Left ventricle myocardium superior (tissue), 1 donor: ENCODE data around the gene CRYZL1. TPM values are rescaled to one million over a fixed set of nuclear protein-coding genes. Genes with fewer than 3 reads are reported as not detected.
"Not testable (repeated sequence)": the region's sequence is repeated elsewhere in the genome, so short reads cannot be mapped to it uniquely, and the experiment has no call there.

ENCODE experiments used
- ATAC-seq: fragments of 200-7000 bp; cut with Tn5 transposase; one replicate; pipeline ENCODE4 v1.9.1; 2020; ENCODE audit warnings: mild to moderate bottlenecking, moderate library complexity
- DNase-seq: peaks from one replicate; pipeline ENCODE4 v3.0.0-alpha.2; 2020
- intact Hi-C: fragments of 100-400 bp; cut with micrococcal nuclease; formaldehyde crosslinking; loops from one replicate; pipeline ENCODE4 v1.11.0; 2022
- total RNA-seq: library from RNA; stranded (reverse); fragmentation: NEBNext Ultra II Directional; extraction: Animal tissue kit (Norgen Biotek cat#: 25700); gene quantifications from one replicate; pipeline ENCODE4 v1.2.1, GENCODE V29; 2021
- donor health status: DM: no; HTN: yes; CAD: no; lungs with severe emphysema.

The CRYZL1 gene
- total RNA-seq, 1 donor from 2014 or later, result 25.2 TPM

- ATAC-seq (no peak), DNase-seq (no peak)
- intact Hi-C loops, result no loop called here
Observed at GRCh38 chr21:33578214-33578613, 63.3 kb downstream of the CRYZL1 start.

DNA sequence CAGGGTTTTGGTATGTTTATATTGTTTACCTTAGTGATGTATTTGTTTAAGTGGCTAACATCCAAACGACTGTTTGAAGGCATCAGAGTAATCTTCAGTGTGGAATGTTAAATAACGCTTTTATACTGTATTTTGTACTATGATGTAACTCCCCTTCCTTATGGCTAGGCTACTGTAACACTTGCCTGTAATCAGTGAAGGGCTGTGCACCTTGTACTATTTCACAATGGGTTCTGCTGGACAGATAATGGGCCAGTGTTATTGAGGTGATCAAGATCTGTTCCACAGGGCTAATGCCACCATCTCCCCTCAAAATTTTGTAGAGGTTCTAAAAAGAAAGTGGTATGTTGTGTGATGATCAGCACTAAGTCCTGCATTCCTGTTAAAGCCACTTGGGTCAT is 64.8 kb downstream of the CRYZL1 start:
- intact Hi-C loops, DNase-seq, ATAC-seq: not testable (repeated sequence)

- intact Hi-C loops, result no loop called here
- ATAC-seq (peak; percentile 35), DNase-seq (no peak)
Observed at GRCh38 chr21:33572350-33572749, 69.2 kb downstream of the CRYZL1 start.

DNA sequence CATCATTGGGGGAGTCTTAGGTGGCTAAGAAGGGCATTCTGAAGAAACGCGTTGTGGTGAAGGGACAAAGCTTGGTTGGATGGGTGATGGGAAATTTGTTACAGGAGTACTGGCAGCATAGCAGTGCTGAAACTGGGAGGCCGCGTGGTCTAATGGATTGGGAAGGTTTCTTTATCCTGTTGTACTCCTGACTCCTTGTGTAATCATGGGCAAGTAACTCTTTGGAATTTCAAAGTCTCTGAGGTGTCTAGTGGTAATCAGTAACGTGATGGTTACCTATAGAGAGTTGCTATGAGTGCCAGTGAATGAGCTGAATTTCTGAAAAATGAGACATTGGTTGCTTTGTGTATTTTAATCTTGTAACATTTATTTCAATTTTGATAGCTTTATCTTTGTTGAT is 71.5 kb downstream of the CRYZL1 start:
- DNase-seq (no peak), ATAC-seq (no peak)
- intact Hi-C loops, result no loop called here

DNA sequence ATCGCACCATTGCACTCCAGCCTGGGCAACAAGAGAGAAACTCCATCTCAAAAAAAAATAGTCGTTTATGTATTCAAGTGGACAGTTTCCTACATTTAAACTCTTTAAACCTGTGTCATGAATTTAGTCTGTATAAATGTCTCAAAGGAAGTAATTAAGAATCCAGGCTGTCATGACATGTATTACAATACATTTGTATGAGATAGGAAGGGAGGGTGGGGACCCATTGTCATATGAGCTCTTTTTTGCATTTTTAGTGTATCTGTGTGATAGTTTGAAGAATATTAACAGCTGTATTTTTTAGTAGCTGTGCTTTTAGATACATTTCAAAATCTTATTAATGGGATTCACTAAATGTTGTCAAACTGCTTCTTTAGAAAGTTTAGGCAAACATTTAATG is 73.1 kb downstream of the CRYZL1 start:
- intact Hi-C loops, result no loop called here
- no peak for ATAC-seq
- DNase-seq, result no peak

DNA sequence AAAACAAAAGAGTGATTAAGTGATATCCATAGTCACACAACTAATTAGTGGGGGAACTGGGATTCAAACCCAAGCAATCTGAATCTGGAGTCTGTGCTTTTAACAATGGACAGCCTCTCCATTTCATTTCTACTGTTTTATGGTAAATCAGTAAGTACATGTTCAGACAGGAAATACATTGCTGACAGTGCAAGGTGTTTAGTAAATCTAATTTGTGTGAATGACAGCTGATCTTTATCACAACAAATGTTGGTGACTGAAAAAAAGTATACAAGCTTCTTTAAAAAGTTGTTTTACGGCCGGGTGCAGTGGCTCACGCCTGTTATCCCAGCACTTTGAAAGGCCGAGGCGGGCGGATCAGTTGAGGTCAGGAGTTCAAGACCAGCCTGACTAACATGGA is 73.6 kb downstream of the CRYZL1 start:
- DNase-seq (no peak), ATAC-seq (no peak)
- intact Hi-C loops, result no loop called here

GRCh38 chr21:33566514-33566913 is 75.0 kb downstream of the CRYZL1 start:
- intact Hi-C loops, result no loop called here
- ATAC-seq (no peak), DNase-seq (no peak)

DNA sequence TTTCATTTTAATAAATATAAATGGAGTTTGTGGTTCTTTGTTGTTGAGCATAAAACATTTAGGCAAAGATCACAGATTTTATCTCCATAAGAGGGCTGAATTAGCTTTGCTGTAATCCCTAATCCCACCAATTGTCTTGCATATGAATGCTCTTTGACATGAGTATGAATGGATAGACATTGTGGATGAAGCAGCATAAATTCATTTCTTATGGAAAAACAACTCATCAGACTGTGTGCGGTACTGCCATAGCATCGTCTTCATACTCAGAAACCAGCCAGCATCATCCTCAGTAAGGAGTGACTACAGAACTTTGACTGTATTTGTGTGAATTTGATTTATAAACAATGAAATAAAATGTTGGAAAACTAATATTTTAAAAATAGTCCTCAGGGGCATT is 79.2 kb downstream of the CRYZL1 start:
- ATAC-seq (no peak), DNase-seq (no peak)
- intact Hi-C loops, result no loop called here

DNA sequence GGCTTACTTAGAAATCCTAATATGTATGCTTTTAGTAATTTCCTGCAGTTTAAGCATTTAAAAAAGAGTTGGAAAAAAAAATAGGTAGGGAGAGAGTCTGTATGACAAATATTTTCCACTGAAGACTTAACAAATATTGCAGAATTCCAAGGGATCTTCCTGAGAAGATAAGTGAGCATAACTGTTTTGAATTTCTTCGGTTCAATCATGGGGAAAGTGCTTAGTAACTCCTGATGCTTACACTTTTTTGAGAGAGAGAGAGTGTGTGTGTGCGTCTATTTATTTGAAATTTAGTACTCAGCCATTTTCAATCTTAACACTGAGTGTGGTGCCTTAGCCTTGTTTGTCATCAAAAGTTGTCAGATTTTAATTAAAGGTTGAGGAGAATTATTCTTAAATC is 80.2 kb downstream of the CRYZL1 start:
- intact Hi-C loops, result no loop called here
- ATAC-seq (no peak), DNase-seq (no peak)

GRCh38 chr21:33560965-33561364 is 80.6 kb downstream of the CRYZL1 start:
- ATAC-seq, result no peak
- intact Hi-C loops, result no loop called here
- DNase-seq, result no peak

- ATAC-seq (no peak), DNase-seq (no peak)
- intact Hi-C loops, result no loop called here
Observed at GRCh38 chr21:33559813-33560212, 81.7 kb downstream of the CRYZL1 start.

DNA sequence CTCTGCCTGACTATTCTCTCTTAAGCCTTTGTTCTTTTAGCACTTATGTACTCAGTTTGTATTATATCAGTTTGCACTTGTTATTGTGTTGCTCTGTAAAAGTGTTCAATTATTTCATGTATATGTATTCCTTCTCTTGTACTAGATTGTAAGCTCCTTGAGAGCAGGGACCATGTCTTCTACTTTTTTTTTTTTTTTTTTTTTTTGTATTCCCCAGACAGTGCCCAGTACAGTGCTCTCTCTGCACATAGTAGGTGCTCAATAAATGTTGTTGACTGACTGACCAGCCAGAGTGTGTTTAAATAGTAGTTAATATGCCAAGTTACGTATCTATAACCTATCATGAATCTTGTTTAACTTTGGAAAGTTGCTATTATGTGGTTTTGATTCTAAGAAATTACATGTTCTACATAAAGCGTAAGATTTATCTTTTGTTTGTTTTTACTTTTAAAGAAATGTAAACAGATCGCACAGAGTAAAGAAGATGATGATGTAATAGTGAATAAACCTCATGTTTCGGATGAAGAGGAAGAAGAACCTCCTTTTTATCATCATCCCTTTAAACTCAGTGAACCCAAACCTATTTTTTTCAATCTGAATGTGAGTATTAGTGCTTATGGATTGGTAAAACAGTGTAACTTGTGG is 82.6 kb downstream of the CRYZL1 start:
- intact Hi-C loops, result no loop called here
- DNase-seq (no peak), ATAC-seq (no peak)

GRCh38 chr21:33557447-33557846 is 84.1 kb downstream of the CRYZL1 start:
- DNase-seq (no peak), ATAC-seq (no peak)
- intact Hi-C loops, result no loop called here

DNA sequence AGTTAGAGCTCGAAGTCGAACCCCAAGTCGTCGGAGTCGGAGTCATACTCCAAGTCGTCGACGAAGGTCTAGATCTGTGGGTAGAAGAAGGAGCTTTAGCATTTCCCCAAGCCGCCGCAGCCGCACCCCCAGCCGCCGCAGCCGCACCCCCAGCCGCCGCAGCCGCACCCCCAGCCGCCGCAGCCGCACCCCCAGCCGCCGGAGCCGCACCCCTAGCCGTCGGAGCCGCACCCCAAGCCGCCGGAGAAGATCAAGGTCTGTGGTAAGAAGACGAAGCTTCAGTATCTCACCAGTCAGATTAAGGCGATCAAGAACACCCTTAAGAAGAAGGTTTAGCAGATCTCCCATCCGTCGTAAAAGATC is 86.6 kb downstream of the CRYZL1 start:
- no peak for ATAC-seq
- DNase-seq, result no peak
- intact Hi-C loops, result no loop called here

DNA sequence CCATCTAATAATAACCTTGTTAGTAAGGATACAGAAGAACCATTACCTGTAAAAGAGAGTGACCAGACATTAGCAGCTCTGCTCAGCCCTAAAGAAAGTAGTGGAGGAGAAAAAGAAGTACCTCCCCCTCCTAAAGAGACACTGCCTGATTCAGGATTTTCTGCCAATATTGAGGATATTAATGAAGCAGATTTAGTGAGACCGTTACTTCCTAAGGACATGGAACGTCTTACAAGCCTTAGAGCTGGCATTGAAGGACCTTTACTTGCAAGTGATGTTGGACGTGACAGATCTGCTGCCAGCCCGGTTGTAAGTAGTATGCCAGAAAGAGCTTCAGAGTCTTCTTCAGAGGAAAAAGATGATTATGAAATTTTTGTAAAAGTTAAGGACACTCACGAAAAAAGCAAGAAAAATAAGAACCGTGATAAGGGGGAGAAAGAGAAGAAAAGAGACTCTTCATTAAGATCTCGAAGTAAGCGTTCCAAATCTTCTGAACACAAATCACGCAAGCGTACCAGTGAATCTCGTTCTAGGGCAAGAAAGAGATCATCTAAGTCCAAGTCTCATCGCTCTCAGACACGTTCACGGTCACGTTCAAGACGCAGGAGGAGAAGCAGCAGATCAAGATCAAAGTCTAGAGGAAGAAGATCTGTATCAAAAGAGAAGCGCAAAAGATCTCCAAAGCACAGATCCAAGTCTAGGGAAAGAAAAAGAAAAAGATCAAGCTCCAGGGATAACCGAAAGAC is 87.1 kb downstream of the CRYZL1 start:
- intact Hi-C loops, result no loop called here
- DNase-seq (no peak), ATAC-seq (no peak)

GRCh38 chr21:33552999-33553598 is 88.4 kb downstream of the CRYZL1 start:
- ATAC-seq (peak; percentile 10), DNase-seq (no peak)
- intact Hi-C loops, result no loop called here

- intact Hi-C loops, result no loop called here
- ATAC-seq, result peak; percentile 25
- no peak for DNase-seq
Observed at GRCh38 chr21:33552093-33552998, 89.2 kb downstream of the CRYZL1 start.

DNA sequence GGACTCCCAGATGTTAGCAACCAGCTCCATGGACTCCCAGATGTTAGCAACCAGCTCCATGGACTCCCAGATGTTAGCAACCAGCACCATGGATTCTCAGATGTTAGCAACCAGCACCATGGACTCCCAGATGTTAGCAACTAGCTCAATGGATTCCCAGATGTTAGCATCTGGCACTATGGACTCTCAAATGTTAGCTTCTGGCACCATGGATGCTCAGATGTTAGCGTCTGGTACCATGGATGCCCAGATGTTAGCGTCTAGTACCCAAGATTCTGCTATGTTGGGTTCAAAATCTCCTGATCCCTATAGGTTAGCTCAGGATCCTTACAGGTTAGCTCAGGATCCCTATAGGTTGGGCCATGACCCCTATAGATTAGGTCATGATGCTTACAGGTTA is 89.9 kb downstream of the CRYZL1 start:
- DNase-seq (no peak), ATAC-seq (no peak)
- intact Hi-C loops, result no loop called here

DNA sequence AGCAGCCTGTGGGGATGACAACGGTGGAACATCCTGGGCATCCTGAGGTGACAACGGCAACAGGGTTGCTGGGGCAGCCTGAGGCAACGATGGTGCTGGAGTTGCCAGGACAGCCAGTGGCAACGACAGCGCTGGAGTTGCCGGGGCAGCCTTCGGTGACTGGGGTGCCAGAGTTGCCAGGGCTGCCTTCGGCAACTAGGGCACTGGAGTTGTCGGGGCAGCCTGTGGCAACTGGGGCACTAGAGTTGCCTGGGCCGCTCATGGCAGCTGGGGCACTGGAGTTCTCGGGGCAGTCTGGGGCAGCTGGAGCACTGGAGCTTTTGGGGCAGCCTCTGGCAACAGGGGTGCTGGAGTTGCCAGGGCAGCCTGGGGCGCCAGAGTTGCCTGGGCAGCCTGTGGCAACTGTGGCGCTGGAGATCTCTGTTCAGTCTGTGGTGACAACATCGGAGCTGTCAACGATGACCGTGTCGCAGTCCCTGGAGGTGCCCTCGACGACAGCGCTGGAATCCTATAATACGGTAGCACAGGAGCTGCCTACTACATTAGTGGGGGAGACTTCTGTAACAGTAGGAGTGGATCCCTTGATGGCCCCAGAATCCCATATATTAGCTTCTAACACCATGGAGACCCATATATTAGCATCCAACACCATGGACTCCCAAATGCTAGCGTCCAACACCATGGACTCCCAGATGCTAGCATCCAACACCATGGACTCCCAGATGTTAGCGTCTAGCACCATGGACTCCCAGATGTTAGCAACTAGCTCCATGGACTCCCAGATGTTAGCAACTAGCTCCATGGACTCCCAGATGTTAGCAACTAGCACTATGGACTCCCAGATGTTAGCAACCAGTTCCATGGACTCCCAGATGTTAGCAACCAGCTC is 90.5 kb downstream of the CRYZL1 start:
- DNase-seq (no peak), ATAC-seq (peak; percentile 7)
- intact Hi-C loops, result no loop called here
